Hepatic stellate cell (primary cell): ENCODE measurements around the gene CNN2.

ENCODE experiments used
- DNase-seq: peaks from one replicate; pipeline ENCODE4 v3.0.0; 2011; ENCODE audit warnings: low spot score

Gene CNN2

DNA sequence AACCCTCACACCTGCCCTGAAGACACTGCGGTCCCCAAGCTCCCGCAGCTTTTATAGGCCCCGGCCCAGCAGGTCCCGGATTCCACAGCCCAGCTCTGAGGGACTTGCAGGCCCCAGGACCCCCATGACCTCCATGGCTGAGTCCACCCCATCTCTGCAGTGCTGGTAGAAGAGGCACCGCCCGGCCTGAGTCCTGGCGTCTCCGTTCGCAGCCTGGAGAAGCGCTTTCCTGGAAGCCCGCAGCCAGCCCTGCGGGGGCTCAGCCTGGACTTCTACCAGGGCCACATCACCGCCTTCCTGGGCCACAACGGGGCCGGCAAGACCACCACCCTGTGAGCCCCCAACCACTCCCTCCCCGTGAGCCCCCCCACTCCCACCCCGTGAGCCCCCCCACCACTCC, 22.7 kb downstream of the CNN2 start:
- DNase-seq = no peak

DNA sequence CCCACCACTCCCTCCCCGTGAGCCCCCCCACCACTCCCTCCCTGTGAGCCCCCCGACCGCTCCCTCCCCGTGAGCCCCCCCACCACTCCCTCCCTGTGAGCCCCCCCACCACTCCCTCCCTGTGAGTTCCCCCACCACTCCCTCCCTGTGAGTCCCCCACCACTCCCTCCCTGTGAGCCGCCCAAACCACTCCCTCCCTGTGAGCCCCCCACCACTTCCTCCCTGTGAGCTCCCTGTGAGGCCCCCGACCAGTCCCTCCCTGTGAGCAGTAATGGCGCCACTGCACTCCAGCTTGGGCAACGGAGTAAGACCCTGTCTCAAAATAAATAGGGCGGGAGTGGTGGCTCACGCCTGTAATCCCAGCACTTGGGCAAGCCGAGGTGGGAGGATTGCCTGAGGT, 23.4 kb downstream of the CNN2 start:
- no peak for DNase-seq

DNA sequence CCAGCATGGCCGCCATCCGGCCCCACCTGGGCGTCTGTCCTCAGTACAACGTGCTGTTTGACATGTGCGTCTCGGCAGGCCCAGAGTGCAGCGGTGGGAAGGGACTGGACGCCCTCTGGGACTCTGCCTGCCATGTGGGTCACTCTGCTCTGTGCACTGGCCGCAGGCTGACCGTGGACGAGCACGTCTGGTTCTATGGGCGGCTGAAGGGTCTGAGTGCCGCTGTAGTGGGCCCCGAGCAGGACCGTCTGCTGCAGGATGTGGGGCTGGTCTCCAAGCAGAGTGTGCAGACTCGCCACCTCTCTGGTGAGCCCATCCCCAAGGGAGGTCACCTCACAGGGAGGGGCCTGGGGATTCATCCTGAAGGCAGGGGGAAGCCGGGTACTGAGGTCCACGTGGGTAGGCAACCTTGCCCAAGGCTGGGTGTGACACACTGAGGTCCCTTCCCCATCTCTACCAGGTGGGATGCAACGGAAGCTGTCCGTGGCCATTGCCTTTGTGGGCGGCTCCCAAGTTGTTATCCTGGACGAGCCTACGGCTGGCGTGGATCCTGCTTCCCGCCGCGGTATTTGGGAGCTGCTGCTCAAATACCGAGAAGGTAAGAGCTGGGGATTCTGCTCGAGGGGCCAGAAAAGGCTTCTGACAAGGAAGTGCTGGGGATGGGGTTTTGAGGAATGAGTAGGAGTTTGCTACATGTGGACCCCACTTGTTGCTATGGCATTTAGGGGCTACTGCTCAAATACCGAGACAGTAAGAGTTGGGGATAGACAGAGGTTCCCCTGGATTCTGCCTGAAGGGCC, 24.8 kb downstream of the CNN2 start:
- DNase-seq = no peak

DNA sequence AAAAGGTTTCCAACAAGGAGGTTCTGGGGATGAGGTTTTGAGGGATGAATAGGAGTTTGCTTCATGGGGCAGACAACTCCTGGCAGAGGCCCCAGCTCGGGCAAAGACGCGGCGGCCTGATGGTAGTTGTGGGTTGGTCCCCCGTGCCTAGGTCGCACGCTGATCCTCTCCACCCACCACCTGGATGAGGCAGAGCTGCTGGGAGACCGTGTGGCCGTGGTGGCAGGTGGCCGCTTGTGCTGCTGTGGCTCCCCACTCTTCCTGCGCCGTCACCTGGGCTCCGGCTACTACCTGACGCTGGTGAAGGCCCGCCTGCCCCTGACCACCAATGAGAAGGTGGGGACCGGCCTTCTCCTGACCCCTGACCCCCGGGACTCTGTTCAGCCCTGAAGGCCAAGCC, 25.4 kb downstream of the CNN2 start:
- no peak for DNase-seq

DNA sequence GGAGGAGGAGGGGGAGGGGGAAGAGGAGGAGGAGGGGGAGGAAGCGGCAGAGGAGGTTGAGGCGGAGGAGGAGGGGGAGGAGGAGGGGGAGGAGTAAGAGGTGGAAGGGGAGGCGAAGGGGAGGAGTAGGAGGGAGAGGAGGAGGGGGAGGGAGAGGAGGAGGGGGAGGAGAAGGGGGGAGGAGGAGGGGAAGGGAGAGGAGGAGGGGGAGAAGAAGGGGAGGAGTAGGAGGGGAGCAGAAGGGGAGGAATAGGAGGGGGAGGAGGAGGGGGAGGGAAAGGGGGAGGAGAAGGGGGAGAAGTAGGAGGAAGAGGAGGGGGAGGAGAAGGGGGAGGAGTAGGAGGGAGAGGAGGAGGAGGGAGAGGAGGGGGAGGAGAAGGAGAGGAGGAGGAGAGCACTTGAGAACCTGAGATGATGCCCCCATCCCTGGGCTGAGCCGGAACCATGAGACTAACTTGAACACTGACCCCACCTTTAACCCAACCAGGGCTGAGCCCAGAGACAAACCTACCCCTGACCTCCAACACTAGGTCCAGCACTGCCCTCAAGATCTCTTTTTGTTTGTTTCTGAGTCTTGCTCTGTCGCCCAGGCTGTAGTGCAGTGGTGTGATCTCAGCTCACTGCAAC, 26.1 kb downstream of the CNN2 start:
- no peak for DNase-seq

DNA sequence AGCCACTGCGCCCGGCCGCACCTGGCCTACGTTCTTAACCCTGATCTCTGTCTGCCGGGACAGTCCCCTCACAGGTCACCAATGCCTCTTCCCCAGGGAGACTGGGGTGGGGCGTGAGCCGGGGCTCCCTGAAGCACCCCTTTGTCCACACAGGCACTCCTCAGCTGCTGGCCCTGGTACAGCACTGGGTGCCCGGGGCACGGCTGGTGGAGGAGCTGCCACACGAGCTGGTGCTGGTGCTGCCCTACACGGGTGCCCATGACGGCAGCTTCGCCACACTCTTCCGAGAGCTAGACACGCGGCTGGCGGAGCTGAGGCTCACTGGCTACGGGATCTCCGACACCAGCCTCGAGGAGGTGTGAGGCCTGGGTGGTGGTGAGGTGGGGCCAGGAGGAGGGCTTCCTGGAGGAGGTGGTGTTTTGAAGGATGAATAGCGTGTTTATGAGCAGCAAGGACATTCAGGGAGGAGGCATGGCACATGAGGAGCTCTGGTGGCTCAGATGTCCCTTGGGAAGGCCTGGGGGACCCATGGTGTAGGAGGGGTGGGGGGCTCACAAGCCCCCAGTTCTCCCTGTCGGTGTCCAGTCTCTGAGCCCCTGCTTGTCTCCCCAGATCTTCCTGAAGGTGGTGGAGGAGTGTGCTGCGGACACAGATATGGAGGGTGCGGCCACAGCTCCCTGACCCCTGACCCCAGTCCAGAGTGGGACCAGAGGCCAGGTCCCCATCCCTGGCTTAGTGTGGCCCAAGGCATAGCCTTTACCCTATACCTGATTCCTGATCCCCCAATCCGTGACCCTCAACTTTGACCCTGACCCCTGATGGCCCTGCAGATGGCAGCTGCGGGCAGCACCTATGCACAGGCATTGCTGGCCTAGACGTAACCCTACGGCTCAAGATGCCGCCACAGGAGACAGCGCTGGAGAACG, 27.0 kb downstream of the CNN2 start:
- no peak for DNase-seq

DNA sequence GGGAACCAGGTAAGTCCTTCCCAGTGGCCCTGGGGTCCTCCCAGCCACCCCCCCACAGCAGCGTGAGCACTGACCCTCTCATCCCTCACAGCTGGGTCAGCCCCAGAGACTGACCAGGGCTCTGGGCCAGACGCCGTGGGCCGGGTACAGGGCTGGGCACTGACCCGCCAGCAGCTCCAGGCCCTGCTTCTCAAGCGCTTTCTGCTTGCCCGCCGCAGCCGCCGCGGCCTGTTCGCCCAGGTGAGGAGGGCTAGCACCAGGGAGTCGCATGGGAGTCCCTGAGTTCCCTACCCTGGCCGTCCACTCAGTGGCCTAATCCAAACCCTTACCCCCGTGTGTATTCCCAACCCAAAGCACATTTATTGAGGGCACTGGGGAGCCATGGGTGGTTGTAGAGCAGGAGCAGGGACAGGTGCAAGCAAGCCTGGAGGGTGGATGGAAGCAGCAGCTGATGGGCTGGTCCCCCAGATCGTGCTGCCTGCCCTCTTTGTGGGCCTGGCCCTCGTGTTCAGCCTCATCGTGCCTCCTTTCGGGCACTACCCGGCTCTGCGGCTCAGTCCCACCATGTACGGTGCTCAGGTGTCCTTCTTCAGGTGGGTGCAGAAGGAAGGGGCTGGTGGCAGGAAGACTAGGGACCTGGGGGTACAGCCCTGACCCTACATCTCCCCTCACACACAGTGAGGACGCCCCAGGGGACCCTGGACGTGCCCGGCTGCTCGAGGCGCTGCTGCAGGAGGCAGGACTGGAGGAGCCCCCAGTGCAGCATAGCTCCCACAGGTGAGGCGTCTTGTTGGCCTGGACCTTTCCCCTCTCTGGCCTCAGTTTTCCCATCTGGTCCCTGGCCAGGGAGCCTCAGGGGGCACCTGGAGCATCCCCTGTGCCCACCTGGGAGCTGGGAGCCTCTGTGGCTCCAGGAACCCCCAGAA, 28.0 kb downstream of the CNN2 start:
- DNase-seq = no peak

DNA sequence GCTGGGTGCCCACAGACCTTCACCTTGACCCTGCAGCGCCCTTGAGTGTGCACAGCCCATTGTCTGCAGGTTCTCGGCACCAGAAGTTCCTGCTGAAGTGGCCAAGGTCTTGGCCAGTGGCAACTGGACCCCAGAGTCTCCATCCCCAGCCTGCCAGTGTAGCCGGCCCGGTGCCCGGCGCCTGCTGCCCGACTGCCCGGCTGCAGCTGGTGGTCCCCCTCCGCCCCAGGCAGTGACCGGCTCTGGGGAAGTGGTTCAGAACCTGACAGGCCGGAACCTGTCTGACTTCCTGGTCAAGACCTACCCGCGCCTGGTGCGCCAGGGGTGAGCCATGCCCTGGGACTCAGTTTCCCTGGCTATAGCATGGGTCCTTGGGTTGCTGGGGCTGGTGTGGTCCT, 28.6 kb downstream of the CNN2 start:
- no peak for DNase-seq

DNA sequence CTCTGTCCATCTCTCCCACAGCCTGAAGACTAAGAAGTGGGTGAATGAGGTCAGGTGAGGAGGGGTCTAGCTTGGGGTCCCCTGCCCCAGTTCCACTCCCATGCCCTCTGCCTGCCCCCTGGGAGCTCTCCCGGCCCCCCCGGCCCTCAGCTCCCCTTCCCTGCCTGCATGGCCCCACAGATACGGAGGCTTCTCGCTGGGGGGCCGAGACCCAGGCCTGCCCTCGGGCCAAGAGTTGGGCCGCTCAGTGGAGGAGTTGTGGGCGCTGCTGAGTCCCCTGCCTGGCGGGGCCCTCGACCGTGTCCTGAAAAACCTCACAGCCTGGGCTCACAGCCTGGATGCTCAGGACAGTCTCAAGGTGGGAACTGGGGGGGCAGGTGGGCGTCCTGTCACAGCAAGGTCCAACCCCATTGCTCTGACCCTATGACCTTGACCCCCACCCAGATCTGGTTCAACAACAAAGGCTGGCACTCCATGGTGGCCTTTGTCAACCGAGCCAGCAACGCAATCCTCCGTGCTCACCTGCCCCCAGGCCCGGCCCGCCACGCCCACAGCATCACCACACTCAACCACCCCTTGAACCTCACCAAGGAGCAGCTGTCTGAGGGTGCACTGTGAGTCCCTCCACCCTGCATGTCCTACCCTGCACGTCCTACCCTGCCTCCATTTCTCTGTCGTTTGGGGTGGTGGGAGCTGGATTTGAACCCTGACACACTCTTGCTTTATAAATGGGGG, 29.6 kb downstream of the CNN2 start:
- no peak for DNase-seq

DNA sequence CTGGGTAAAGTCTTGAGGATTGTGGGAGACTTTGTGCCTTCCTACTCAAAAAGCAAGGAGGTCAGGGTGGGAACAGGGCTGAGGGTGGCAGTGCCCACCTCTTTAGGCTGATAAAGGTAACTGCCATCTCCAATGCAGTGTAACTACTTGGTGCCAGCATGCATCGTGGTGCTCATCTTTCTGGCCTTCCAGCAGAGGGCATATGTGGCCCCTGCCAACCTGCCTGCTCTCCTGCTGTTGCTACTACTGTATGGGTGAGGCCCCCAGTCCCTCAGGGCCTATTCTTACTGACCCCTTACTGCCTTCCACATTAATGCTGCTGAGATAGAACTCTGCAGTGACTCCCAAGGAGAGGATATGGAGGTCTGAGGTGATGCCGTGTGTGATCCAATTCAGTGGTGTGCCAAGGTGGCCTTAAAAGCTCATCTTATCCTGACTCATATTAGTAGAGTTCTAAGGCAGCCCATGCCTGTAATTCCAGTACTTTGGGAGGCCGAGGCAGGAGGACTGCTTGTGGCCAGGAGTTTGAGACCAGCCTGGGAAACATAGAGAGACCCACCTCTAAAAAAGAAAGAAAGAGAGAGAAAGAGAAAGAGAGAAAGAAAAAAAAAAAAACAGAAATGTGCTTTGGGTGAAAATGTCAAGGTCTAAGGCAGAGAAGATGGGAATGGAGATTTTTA, 30.9 kb downstream of the CNN2 start:
- DNase-seq = no peak

DNA sequence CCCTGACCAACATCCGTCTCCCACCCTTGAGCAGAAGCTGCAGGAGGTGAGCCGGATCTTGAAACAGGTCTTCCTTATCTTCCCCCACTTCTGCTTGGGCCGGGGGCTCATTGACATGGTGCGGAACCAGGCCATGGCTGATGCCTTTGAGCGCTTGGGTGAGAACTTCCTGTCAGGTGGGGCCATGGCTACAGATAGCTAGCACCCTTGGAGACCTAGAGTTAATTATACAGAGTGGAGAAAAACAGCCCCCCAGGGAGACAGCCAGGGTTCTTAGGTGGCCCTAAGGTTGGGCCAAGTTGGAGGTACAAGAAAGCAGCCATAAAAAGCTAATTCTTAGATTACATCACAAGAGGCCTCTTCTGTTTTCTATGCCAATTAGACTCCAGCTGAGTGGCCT, 31.7 kb downstream of the CNN2 start:
- no peak for DNase-seq

DNA sequence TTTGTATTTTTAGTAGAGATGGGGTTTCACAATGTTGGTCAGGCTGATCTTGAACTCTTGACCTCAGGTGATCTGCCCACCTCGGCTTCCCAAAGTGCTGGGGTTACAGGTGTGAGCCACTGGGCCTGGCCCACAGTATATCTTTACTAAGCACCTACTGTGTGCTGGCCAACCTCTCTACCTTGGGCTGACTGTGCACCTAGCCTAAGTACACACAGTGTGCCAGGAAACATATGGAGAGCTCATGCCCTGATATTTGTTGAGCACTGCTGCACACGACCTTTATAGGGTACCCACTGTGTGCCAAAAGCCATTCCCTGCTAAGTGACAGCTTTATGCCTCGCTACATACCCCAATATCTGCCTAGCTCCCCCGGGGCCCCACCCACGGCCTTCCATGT, 34.3 kb downstream of the CNN2 start:
- no peak for DNase-seq

DNA sequence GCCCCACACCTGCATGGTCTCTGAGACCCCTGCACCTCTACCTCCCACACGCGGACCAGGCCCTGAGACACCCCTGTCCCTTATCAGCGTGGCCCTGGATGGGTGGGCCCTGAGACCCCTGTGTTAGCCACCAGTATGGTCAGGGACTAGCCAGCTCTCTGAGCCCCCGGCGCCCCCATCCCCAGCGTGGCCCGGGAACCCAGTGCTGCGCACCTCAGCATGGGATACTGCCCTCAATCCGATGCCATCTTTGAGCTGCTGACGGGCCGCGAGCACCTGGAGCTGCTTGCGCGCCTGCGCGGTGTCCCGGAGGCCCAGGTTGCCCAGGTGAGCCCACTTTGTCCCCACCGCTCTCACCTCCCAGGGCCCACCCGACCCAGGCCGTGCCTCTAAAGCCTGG, 35.6 kb downstream of the CNN2 start:
- no peak for DNase-seq

DNA sequence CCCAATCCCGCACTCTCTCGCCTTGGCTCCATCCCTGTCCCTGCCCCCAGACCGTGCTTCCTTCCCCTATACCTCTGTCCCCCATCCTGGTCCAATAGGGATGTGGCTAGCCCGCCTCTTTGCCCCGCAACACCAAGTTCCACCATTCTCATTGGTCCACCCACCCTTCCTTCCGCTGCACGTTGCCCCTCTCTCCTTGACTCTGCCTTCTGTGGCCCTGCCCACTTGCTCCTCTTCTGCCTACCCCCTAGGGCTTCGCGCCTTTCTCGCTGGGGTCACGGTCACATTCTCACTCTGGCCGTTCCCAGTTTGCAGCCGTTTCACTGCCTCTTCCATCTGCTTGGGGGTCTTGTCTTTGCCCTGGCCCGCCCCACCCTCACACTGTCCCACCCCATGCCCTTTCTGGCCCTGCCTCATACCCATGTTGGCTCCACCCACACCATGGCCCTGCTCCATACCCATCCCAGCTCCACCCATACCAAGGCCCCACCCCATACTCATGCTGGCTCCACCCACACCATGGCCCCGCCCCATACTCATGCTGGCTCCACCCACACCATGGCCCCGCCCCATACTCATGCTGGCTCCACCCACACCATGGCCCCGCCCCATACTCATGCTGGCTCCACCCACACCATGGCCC, 36.1 kb downstream of the CNN2 start:
- no peak for DNase-seq

DNA sequence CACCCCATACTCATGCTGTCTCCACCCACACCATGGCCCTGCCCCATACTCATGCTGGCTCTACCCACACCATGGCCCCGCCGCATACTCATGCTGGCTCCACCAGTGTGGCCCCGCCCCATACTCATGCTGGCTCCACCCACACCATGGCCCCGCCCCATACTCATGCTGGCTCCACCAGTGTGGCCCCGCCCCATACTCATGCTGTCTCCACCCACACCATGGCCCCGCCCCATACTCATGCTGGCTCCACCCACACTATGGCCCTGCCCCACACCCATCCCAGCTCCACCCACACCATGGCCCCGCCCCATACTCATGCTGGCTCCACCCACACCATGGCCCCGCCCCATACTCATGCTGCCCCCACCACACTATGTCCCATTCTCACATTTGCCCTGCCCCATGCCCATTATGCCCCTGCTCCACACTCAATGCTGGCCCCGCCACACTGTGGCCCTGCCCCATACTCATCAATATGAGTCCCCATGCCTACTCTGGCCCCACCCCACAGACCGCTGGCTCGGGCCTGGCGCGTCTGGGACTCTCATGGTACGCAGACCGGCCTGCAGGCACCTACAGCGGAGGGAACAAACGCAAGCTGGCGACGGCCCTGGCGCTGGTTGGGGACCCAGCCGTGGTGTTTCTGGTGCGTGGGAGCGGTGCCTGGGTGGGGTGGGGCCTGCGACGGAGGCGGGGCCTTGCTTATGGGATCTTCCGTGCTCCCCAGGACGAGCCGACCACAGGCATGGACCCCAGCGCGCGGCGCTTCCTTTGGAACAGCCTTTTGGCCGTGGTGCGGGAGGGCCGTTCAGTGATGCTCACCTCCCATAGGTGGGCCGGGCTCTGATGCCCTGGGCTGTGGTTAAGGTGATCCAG, 36.9 kb downstream of the CNN2 start:
- no peak for DNase-seq

DNA sequence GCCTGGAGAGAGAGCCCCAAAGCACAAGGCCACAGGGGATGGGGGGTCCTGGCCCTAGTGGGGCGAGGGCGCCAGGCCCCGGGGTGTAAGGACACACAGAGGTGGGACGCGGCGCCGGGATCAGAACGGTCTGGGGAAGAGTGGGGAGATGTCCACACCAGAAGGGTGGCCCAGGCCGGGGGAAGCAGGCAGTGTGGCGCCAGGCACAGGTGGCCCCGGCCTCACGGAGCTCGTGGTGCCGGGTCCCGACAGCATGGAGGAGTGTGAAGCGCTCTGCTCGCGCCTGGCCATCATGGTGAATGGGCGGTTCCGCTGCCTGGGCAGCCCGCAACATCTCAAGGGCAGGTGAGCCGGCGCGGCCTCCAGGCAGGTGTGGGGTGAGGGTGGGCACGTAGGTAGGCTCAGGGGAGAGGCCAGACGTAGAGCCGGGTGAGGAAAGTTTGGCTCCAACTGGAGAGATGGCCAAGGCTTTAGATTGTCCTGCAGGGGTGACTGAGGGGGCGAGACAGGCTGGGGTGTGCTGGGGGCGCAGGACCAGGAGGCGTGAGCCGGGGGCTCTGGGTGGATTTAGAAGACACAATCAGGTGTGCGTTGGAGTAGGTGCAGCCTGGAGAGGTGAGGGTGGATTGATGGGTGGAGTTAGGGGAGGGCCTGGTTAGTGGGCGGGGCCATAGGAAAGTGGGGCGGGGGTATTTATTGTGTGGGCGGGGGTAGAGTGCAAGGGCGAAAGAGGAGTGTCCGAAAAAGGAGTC, 37.7 kb downstream of the CNN2 start:
- no peak for DNase-seq

DNA sequence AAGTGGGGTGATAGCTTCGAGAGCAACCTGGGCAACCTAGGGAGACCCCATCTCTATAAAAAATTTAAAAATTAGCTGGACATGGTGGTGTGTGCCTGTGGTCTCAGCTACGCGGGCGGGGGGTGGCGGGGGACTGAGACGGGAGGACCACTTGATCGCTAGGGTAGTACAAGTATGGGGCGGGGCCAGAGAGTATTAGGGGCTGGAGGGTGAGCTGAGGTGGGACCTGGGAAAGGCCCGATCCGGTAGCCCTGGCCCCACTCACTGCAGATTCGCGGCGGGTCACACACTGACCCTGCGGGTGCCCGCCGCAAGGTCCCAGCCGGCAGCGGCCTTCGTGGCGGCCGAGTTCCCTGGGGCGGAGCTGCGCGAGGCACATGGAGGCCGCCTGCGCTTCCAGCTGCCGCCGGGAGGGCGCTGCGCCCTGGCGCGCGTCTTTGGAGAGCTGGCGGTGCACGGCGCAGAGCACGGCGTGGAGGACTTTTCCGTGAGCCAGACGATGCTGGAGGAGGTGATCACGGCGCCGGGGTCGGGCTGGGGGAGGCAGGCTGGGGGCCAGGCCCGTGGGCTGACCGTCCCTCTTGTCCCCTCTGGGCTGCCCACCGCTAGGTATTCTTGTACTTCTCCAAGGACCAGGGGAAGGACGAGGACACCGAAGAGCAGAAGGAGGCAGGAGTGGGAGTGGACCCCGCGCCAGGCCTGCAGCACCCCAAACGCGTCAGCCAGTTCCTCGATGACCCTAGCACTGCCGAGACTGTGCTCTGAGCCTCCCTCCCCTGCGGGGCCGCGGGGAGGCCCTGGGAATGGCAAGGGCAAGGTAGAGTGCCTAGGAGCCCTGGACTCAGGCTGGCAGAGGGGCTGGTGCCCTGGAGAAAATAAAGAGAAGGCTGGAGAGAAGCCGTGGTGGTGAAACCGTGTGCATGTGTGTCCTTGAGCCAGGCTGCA, 38.5 kb downstream of the CNN2 start:
- peak; percentile 77 for DNase-seq
